ENCODE measurements around the gene TMEM217.

DNA sequence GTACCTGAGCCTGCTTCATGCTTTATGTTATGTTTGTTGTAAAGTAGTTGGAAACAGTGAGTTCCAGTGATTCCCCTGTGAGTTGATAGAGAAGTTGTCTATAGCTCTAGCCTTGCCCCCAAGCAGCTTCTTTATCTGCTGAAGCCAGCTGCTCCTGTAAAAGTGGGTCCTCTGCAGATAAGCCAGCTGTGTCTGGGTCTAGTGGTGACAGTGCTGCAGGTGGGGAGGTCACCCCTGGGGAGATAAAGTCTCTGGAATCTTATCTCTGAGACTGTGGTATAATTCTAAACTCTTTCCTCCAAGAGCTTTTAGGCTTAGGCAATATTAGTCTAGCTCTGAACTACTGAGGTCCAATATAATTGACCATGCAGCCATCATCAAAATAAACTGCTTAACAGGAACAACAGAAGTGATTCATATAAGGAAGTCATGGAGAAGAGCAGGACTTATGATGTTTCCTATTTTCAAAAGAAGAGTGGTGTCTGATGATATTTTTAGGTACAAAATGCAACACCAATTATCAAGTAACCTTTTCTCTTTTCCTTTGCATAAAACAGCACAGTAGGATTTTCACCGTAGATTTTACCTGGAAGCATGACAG is 44.2 kb upstream of the TMEM217 start:
- TF ChIP-seq CTCF (IDR thresholded peaks at IDR 0.05; ENCODE audit: low read depth, low read length) (no peak), EZH2phosphoT487 (IDR thresholded peaks at IDR 0.05; ENCODE audit: low read depth) (no peak)

All from OCI-LY3 (cell line).